A172 (cell line): Measurements from ENCODE around the gene XPNPEP1. TPM values are rescaled to one million over a fixed set of nuclear protein-coding genes. Genes with fewer than 3 reads are reported as not detected.
A peak's percentile ranks its signal among the peaks of the same experiment; 100 is the strongest.

Experiments used
- DNase-seq: peaks from one replicate; pipeline ENCODE4 v3.0.0-alpha.2; 2015; ENCODE audit warnings: low spot score
- total RNA-seq: library from RNA; depleted of rRNA; stranded (reverse); fragments of >200 nt; shearing (Covaris generic); gene quantifications from 2 replicates; pipeline ENCODE4 v1.2.3, GENCODE V29; 2014

The XPNPEP1 gene
- total RNA-seq, 1 experiment from 2014 or later: 75.4 TPM

- no peak for DNase-seq
These were observed 29.9 kb downstream of the XPNPEP1 start for GRCh38 chr10:109893386-109893785.

GRCh38 chr10:109892931-109893330 is 30.4 kb downstream of the XPNPEP1 start:
- DNase-seq: peak; percentile 51

GRCh38 chr10:109892117-109892516 is 31.2 kb downstream of the XPNPEP1 start:
- no peak for DNase-seq

- no peak for DNase-seq
These were observed 32.2 kb downstream of the XPNPEP1 start for GRCh38 chr10:109891105-109891504.

GRCh38 chr10:109889867-109890266 is 33.4 kb downstream of the XPNPEP1 start:
- DNase-seq: peak; percentile 64

GRCh38 chr10:109887776-109888175 is 35.5 kb downstream of the XPNPEP1 start:
- DNase-seq: no peak

GRCh38 chr10:109887243-109887642 is 36.1 kb downstream of the XPNPEP1 start:
- DNase-seq: no peak

- DNase-seq: no peak
These were observed 36.5 kb downstream of the XPNPEP1 start for GRCh38 chr10:109886781-109887140.

GRCh38 chr10:109886037-109886780 is 37.1 kb downstream of the XPNPEP1 start:
- DNase-seq: no peak

GRCh38 chr10:109883859-109884771 is 39.2 kb downstream of the XPNPEP1 start:
- DNase-seq: peak; percentile 90

- no peak for DNase-seq
These were observed 40.9 kb downstream of the XPNPEP1 start for GRCh38 chr10:109882251-109883057.

GRCh38 chr10:109881769-109882057 is 41.6 kb downstream of the XPNPEP1 start:
- DNase-seq: no peak

- DNase-seq: no peak
These were observed 42.2 kb downstream of the XPNPEP1 start for GRCh38 chr10:109880886-109881768.

GRCh38 chr10:109877546-109877945 is 45.8 kb downstream of the XPNPEP1 start:
- DNase-seq: no peak

GRCh38 chr10:109875828-109876821 is 47.2 kb downstream of the XPNPEP1 start:
- no peak for DNase-seq

GRCh38 chr10:109875151-109875568 is 48.2 kb downstream of the XPNPEP1 start:
- no peak for DNase-seq

- DNase-seq: no peak
These were observed 51.8 kb downstream of the XPNPEP1 start for GRCh38 chr10:109871476-109871875.

- peak; percentile 49 for DNase-seq
These were observed 56.2 kb downstream of the XPNPEP1 start for GRCh38 chr10:109866995-109867635.
